Astrocyte of the cerebellum (primary cell): Measurements from ENCODE around the gene TIGAR.
A peak's percentile ranks its signal among the peaks of the same experiment; 100 is the strongest.

ENCODE experiments used
- DNase-seq: peaks from one replicate; pipeline ENCODE4 v3.0.0-alpha.2; 2011; ENCODE audit warnings: low read depth
- H3K4me3 ChIP-seq: 2 replicates; pipeline ENCODE4 v1.5.1; 2011; ENCODE audit warnings: mild to moderate bottlenecking, low read depth, low read length, moderate library complexity
- CTCF ChIP-seq: IDR thresholded peaks from 2 replicates; pipeline ENCODE4 v1.5.1; 2012; ENCODE audit warnings: low read length, low read depth, moderate library complexity, mild to moderate bottlenecking; ENCODE audit errors: missing control alignments
- in situ Hi-C: cut with HindIII; loops from 2 replicates; pipeline ENCODE4 v1.10.0; 2017; ENCODE audit warnings: low sequenced_read_pairs

Gene TIGAR

DNA sequence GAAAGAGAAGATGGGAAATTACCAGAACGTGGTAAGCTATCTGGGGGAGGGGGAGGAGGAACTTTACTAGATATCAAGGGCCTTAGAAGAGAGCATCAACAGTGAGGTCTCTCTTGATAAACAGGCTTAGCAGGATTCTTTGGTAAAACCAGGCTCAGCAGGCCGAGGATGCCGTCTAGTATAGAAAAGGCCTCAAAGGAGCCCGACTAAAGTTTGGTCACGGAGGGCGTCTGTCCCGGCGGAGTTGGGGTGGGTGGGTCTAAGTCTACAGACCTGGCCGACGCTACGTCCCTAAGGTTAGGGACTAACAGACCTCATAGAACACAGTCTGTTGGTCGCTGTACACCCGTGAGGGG is 538 bp upstream of the TIGAR start:
- peak overlapping the region; percentile 94 for H3K4me3 ChIP-seq
- in situ Hi-C loops, result no loop called here
- no peak for DNase-seq
- TF ChIP-seq CTCF, result no peak

DNA sequence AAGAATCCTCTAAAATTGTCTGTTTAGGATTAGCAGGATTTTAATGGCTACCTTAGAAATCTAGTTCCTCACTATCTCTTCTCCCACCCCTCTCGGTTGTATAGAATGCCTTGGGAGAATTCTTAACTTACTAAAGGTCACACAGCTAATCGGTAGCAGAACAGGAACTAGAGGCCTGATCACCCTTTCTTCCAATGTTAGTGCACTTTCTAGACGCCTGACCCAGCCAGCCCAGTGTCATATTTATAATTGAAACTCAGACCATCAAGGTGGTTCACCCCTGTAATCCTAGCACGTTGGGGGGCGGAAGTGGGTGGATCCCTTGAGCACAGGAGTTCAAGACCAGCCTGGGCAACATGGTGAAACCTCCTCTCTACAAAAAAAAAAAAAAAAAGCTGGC is 1.7 kb downstream of the TIGAR start:
- no peak overlapping the region for H3K4me3 ChIP-seq
- no peak for DNase-seq
- in situ Hi-C loops, result no loop called here
- no peak for TF ChIP-seq CTCF

DNA sequence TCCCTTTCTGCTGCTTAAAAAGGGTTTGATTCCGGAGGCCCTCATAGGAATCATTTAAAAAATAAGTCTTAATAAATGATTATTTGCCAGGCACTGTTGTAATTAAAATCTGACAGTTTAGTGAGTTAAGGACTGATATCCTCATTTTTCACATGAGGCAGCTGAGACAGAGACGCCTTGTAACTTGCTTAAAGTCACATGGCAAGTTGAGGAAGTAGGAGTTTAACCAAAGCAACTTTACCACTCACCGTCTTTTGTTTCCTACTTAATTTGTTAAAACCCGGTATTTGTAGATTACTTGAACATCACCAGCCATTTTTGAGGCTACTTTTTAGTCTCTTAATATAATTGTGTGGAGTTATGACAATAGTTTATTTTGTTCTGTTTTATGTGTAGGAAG is 2.4 kb downstream of the TIGAR start:
- in situ Hi-C loops, result no loop called here
- DNase-seq, result no peak
- TF ChIP-seq CTCF, result no peak
- no peak overlapping the region for H3K4me3 ChIP-seq

DNA sequence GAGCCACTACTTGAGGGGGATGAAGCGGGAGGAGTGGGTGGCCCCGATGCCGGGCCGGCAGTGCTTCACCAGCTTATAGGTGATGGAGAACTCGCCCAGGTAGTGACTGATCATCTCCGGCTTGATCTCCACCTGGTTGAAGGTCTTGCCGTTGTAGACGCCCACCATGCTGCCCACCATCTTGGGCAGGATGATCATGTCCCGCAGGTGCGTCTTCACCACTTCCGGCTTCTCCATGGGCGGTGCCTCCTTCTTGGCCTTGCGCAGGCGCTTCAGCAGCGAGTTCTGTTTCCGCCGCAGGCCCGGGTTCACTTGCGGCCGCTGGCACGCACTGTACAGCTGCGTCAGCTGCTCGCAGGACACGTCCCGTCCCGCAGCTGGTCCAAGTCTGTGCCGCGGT is 3.4 kb downstream of the TIGAR start:
- in situ Hi-C loops, result no loop called here
- TF ChIP-seq CTCF, result no peak
- DNase-seq, result no peak
- no peak overlapping the region for H3K4me3 ChIP-seq

DNA sequence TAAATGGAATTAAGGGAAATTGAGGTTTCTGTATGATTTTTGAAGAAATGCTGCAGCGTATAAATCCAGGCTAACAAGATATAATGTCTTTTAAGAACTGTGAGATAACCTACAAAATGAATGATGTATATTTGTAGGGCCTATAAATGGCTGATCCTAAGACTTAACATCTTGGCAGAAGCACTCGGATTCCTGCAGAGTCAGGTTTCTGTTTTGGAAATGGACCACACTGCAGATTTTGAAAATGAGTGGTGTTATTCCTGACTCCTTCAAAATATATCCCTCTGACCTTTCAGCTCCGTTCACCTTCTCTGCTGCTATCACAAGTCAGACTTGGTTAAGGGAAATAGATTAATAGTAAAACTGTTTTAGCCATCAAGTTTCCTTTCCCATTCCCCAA is 5.0 kb downstream of the TIGAR start:
- DNase-seq, result no peak
- in situ Hi-C loops, result no loop called here
- TF ChIP-seq CTCF, result no peak
- H3K4me3 ChIP-seq, result no peak overlapping the region

DNA sequence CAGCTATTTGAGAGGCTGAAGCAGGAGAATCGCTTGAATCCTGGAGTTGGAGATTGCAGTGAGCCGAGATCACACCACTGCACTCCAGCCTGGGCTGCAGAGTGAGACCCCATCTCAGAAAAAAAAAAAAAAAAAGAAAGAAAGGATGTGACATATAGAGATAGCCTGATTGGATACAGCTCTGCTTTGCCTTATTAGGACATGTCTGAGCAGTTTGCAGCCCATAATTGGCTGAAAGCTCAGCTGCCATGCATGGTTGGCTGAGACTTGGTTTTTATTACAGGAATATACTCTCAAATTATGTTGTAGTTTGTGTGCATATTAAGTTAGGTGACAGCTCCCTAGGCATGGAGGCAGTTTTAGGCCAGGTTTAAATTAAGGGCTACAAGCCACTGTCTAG is 6.3 kb downstream of the TIGAR start:
- TF ChIP-seq CTCF, result no peak
- in situ Hi-C loops, result no loop called here
- no peak overlapping the region for H3K4me3 ChIP-seq
- DNase-seq, result no peak

- no peak overlapping the region for H3K4me3 ChIP-seq
- in situ Hi-C loops, result no loop called here
- DNase-seq, result no peak
- TF ChIP-seq CTCF, result no peak
Observed at GRCh38 chr12:4330203-4330602, 9.2 kb downstream of the TIGAR start.
